HepG2 (cell line): ENCODE data around the gene NOTCH4. TPM values are rescaled to one million over a fixed set of nuclear protein-coding genes. Genes with fewer than 3 reads are reported as not detected.

Experiments used
- ATF7 ChIP-seq, 2 experiments: fragments of 450-650 bp in 1 of 2; sonication (generic) in 1 of 2; formaldehyde crosslinking in 1 of 2; IDR thresholded peaks; 2 replicates each; pipeline versions ENCODE4 v1.4.0 to v1.6.1; 2016 to 2020; ENCODE audit warnings: antibody characterized with exemption in 1 of 2, mild to moderate bottlenecking in 1 of 2, missing genetic modification reagents in 1 of 2
- CREB1 ChIP-seq, 2 experiments: fragments of 450-650 bp in 1 of 2; IDR thresholded peaks; 2 replicates each; pipeline ENCODE4 v1.6.1; 2016 to 2017; ENCODE audit warnings: control low read depth in 1 of 2, mild to moderate bottlenecking in 1 of 2, missing compliant biosample characterization in 1 of 2, missing genetic modification characterization in 1 of 2
- E2F1 ChIP-seq: sonication (generic); formaldehyde crosslinking; IDR thresholded peaks from 2 replicates; pipeline ENCODE4 v1.5.0; 2020; ENCODE audit warnings: missing genetic modification reagents
- FOXO1 ChIP-seq: sonication (generic); formaldehyde crosslinking; IDR thresholded peaks from 2 replicates; pipeline ENCODE4 v1.4.0; 2020; ENCODE audit warnings: missing genetic modification reagents
- GRHL1 ChIP-seq: sonication (generic); formaldehyde crosslinking; conservative IDR thresholded peaks from 2 replicates; pipeline ENCODE4 v1.8.0; 2022; ENCODE audit warnings: missing genetic modification reagents
- HOXD1 ChIP-seq: sonication (generic); formaldehyde crosslinking; IDR thresholded peaks from 2 replicates; pipeline ENCODE4 v1.5.0; 2020; ENCODE audit warnings: missing genetic modification reagents
- IKZF1 ChIP-seq: fragments of 450-650 bp; IDR thresholded peaks from 2 replicates; pipeline ENCODE4 v1.7.1; 2016
- ISL2 ChIP-seq: sonication (generic); formaldehyde crosslinking; IDR thresholded peaks from 2 replicates; pipeline ENCODE4 v1.5.0; 2020; ENCODE audit warnings: missing genetic modification reagents
- KLF12 ChIP-seq: sonication (generic); formaldehyde crosslinking; IDR thresholded peaks from 2 replicates; pipeline ENCODE4 v1.4.0; 2020; ENCODE audit warnings: missing genetic modification reagents, borderline replicate concordance
- MBNL3 ChIP-seq: fragments of 250-450 bp; sonication (Bioruptor Pico); conservative IDR thresholded peaks from 2 replicates; pipeline ENCODE4 v1.8.0; 2022; ENCODE audit warnings: mild to moderate bottlenecking, inconsistent platforms
- PBX3 ChIP-seq: sonication (generic); formaldehyde crosslinking; IDR thresholded peaks from 2 replicates; pipeline ENCODE4 v1.8.1; 2023; ENCODE audit warnings: missing genetic modification reagents, inconsistent platforms, borderline replicate concordance
- PHF20 ChIP-seq: sonication (generic); formaldehyde crosslinking; IDR thresholded peaks from 2 replicates; pipeline ENCODE4 v1.5.0; 2020; ENCODE audit warnings: mild to moderate bottlenecking, missing genetic modification reagents
- PLSCR1 ChIP-seq: sonication (generic); formaldehyde crosslinking; IDR thresholded peaks from 2 replicates; pipeline ENCODE4 v1.5.0; 2020; ENCODE audit warnings: missing genetic modification reagents, mild to moderate bottlenecking, borderline replicate concordance
- SOX6 ChIP-seq, 2 experiments: fragments of 450-650 bp in 1 of 2; sonication (generic) in 1 of 2; formaldehyde crosslinking in 1 of 2; IDR thresholded peaks; 2 replicates each; pipeline versions ENCODE4 v1.4.0 to v1.6.1; 2017 to 2020; ENCODE audit warnings: antibody characterized with exemption in 1 of 2, mild to moderate bottlenecking in 1 of 2, missing genetic modification reagents in 1 of 2
- THAP7 ChIP-seq: sonication (generic); formaldehyde crosslinking; IDR thresholded peaks from 2 replicates; pipeline ENCODE4 v1.8.1; 2023; ENCODE audit warnings: mild to moderate bottlenecking, missing genetic modification reagents
- THRA ChIP-seq: sonication (generic); formaldehyde crosslinking; IDR thresholded peaks from 2 replicates; pipeline ENCODE4 v1.4.0; 2020; ENCODE audit warnings: missing genetic modification reagents, borderline replicate concordance
- ZBTB26 ChIP-seq: IDR thresholded peaks from 2 replicates; pipeline ENCODE4 v1.6.1; 2016; ENCODE audit warnings: missing compliant biosample characterization, missing genetic modification reagents, borderline replicate concordance
- ZFP1 ChIP-seq: IDR thresholded peaks from 2 replicates; pipeline ENCODE4 v1.6.1; 2016
- ZNF292 ChIP-seq: sonication (generic); formaldehyde crosslinking; IDR thresholded peaks from 2 replicates; pipeline ENCODE4 v1.8.1; 2022; ENCODE audit warnings: mild to moderate bottlenecking, low read depth, missing genetic modification reagents, borderline replicate concordance
- polyA plus RNA-seq, 8 experiments: library from polyadenylated mRNA; depleted of rRNA in 3 of 8; stranded (reverse) in 7 of 8; unstranded in 1 of 8; fragments of >200 nt; fragmentation: Illumina TruSeq in 4 of 8; extraction: Trizol in 4 of 8; gene quantifications; 2 replicates each; pipeline versions ENCODE4 v1.2.1 to v1.2.3, GENCODE V29; 2011 to 2016; ENCODE audit warnings: low read depth in 4 of 8, missing spikeins in 1 of 8, mixed read lengths in 1 of 8; ENCODE audit not compliant: insufficient read depth in 1 of 8
- total RNA-seq, 5 experiments: library from RNA; depleted of rRNA; stranded (reverse); fragments of >200 nt; fragmentation: Illumina TruSeq; extraction: Trizol; gene quantifications; 2 replicates each; pipeline ENCODE4 v1.2.3, GENCODE V29; 2016; ENCODE audit warnings: low read depth in 1 of 5

NOTCH4 gene
- total and polyA plus RNA-seq, 2 of the 13 experiments (the other 11 are each of a cell fraction or from before 2014, with no cell fraction given), result 0.51 to 0.83 TPM

- no peak; the same call in 1 of the 2 replicates for TF ChIP-seq THRA (CRISPR knock-in tag)
- TF ChIP-seq ISL2 (CRISPR knock-in tag), result peak; percentile 58; the same call in 1 of the 2 replicates
- no peak for TF ChIP-seq E2F1
- no peak for TF ChIP-seq SOX6 (IDR thresholded peaks at IDR 0.05)
- peak; percentile 42 for TF ChIP-seq SOX6 (CRISPR knock-in tag; IDR thresholded peaks at IDR 0.05)
- TF ChIP-seq THAP7 (CRISPR knock-in tag), result no peak
- TF ChIP-seq ATF7 (IDR thresholded peaks at IDR 0.05), result no peak
- no peak for TF ChIP-seq ATF7 (CRISPR knock-in tag; IDR thresholded peaks at IDR 0.05)
- TF ChIP-seq GRHL1, result no peak
- peak; percentile 24; the same call in 1 of the 2 replicates for TF ChIP-seq FOXO1 (CRISPR knock-in tag)
- TF ChIP-seq PLSCR1 (CRISPR knock-in tag), result no peak
- peak; percentile 59; the same call in 1 of the 2 replicates for TF ChIP-seq ZBTB26
- no peak; the same call in 1 of the 2 replicates for TF ChIP-seq IKZF1
- TF ChIP-seq HOXD1 (CRISPR knock-in tag), result 0 out of 2 replicates have a peak, but pooled peaks have one; percentile 26
- peak; percentile 24; the same call in 1 of the 2 replicates for TF ChIP-seq ZFP1
- TF ChIP-seq KLF12 (CRISPR knock-in tag), result peak; percentile 83
- no peak for TF ChIP-seq MBNL3 (CRISPR knock-in tag)
- TF ChIP-seq CREB1 (IDR thresholded peaks at IDR 0.05), result peak; percentile 62
- peak; percentile 82 for TF ChIP-seq CREB1 (CRISPR knock-in tag; IDR thresholded peaks at IDR 0.05)
- peak; percentile 72; the same call in 1 of the 2 replicates for TF ChIP-seq PBX3 (CRISPR knock-in tag)
- TF ChIP-seq ZNF292, result 0 out of 2 replicates have a peak, but pooled peaks have one; percentile 12
- TF ChIP-seq PHF20 (CRISPR knock-in tag), result no peak; the same call in 1 of the 2 replicates
These were observed 48.0 kb downstream of the NOTCH4 start, which contains the start of gene AGPAT1 (continued) for GRCh38 chr6:32175711-32176475.
